D341Med (cell line): ENCODE data around the gene SMARCA4.
"Not testable (repeated sequence)": the region's sequence is repeated elsewhere in the genome, so short reads cannot be mapped to it uniquely, and the experiment has no call there.

ENCODE experiments used
- DNase-seq: peaks from one replicate; pipeline ENCODE4 v3.0.0; 2012; ENCODE audit warnings: low spot score

Gene SMARCA4

DNA sequence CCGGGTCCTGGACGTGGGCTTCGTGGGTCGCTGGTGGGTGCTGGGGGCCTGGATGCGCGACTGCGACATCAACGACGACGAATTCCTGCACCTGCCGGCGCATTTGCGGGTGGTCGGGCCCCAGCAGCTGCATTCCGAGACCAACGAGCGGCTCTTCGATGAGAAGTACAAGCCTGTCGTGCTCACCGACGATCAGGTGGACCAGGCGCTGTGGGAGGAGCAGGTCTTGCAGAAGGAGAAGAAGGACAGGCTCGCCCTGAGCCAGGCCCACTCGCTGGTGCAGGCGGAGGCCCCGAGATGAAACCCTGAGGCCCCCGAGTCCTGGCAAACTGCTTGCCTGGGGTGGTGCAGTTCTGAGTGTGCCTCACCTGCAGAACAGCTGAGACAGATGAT, 31.4 kb upstream of the SMARCA4 start:
- DNase-seq, result no peak

DNA sequence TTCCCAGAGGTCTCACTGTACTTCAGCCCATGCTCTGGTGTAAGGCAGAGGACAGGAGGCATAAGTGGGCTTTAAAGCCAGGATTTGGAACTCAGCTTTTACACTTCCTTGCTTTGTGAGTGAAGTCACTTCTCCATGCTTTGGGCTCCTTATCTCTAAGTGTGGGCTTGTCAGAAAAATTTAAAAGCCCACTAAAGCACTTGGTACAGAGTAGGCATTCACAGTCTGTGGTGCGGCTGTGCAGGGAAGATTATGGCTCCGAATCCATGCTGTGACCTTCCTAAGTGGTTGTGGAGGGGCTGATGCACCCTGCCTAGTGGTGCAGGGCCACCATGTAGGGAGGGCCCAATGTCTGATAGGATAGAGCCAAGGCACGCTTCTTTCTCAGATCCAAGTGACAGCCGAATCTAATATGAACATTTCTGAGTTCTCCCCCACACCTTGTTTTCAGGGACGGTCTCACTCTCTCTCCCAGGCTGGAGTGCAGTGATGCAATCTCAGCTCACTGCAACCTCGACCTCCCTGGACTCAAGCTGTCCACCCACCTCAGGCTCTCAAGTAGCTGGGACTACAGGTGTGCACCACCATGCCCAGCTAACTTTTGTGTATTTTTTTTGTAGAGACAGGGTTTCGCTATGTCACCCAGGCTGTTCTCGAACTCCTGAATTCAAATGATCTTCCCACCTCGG, 25.3 kb upstream of the SMARCA4 start:
- no peak for DNase-seq

DNA sequence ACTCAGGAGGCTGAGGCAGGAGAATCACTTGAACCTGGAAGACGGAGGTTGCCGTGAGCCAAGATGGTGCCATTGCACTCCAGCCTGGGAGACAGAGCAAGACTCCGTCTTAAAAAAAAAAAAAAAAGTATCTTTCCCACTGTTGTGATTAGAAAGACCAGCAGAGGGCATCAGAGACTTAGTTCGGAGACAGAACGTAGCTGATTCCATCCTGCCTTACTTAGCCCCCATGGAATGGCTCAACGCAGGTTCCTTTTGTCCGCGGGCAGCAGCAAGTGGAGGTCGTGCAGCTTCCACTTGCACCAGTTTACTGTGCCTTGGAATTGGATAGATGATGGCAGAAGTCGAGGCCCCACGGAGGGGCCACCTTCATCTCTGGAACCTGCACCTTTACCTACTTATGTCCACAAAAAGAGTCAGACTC, 24.2 kb upstream of the SMARCA4 start:
- DNase-seq, result peak; percentile 79

DNA sequence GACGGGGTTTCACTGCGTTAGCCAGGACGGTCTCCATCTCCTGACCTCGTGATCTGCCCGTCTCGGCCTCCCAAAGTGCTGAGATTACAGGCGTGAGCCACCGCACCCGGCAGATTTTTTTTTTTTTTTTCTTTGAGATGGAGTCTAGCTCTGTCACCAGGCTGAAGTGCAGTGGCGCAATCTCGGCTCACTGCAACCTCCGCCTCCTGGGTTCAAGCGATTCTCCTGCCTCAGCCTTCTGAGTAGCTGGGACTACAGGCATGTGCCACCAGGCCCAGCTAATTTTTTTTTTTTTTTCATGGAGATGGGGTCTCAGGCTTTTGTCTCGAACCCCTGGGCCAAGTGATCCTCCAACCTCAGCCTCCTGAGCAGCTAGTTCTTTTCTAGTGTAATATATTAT, 19.2 kb upstream of the SMARCA4 start:
- DNase-seq, result not testable (repeated sequence)

DNA sequence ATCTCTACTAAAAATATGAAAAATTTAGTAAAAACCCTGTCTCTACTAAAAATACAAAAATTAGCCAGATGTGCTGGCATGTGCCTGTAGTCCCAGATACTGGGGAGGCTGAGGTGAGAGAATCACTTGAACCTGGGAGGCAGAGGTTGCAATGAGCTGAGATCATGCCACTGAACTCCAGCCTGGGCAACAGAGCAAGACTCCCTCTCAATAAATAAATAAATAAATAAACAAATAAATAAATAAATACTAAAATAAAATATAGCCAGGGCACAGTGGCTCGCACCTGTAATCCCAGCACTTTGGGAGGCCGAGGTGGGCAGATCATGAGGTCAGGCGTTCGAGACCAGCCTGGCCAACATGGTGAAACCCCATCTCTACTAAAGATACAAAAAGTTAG, 17.4 kb upstream of the SMARCA4 start:
- DNase-seq, result not testable (repeated sequence)

DNA sequence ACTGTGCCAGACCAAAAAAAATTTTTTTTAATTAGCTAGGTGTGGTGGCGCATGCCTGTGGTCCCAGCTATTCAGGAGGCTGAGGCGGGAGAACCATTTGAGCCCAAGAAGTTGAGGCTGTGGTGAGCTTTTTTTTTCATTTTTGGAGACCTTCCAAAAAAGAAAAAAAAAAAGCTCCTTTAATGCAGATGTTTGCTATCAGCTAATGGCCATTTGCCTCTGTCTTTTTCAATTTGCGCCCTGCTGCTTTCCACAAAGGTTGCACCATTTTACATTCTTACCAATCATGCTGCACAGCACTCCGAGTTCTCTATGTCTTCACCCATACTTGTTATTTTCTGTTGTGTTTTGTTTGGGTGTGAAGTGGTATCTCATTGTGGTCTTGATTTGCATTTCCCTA, 15.6 kb upstream of the SMARCA4 start:
- DNase-seq, result no peak

DNA sequence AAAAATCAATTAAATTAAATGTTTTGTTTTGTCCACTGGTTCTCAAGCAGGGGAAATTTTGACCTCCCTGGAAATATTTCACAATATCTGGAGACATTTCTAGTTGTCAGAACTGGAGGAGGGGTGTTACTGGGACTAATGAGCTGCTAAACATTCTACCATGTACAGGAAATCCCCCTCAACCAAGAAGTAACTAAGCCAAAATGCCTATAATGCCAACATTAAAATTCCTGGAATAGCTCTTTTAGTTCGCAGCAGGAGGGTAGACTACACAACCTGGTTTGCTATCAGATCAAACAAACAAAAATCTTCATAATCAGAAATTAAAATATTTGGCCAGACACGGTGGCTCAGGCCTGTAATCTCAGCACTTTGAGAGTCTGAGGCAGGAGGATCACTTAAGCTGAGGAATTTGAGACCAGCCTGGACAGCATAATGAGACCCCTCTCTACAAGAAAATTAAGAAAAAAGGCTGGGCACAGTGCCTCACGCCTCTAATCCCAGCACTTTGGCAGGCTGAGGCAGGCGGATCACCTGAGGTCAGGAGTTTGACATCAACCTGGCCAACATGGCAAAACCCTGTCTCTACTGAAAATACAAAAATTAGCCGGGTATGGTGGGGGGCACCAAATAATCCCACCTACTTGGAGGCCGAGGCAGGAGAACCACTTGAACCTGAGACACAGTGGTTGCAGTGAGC, 13.7 kb upstream of the SMARCA4 start:
- DNase-seq, result no peak

DNA sequence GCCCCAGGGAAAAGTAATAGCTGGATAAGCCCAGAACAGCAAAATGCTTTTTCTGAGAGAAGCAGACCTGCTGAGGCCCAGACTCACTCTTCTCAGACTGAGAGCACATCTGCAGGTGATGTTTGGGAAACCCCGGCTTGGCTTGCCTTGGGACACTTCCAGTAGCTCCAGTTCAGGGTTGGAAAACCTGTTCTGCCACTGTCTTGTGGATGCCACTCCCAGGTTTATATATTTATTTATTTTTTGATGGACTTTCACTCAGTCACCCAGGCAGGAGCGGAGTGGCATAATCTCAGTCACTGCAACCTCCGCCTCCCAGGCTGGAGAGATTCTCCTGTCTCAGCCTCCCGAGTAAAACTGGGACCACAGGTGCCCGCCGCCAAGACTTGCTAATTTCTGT, 8.0 kb upstream of the SMARCA4 start:
- DNase-seq, result no peak

DNA sequence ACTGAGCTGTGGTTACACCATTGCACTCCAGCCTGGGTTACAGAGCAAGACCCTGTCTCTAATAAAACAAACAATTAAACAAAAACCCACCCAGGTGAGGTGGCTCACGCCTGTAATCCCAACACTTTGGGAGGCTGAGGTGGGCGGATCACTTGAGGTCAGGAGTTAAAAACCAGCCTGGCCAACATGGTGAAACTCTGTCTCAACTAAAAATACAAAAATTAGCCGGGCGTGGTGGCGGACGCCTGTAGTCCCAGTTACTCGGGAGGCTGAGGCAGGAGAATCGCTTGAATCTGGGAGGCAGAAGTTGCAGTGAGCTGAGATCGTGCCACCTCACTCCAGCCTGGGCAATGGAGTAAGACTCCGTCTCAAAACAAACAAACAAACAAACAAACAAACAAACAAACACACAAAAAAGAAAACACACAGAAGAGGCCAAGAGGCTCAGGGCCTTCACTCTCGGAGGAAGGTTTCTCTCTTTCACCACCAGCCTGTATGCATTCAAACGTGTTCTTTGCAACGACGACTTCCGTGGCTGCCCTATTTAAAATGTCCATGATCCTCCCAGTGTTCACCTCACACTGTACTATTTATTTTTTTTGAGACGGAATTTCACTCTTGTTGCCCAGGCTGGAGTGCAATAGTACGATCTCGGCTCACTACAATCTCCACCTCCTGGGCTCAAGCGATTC, 1.4 kb upstream of the SMARCA4 start:
- not testable (repeated sequence) for DNase-seq

DNA sequence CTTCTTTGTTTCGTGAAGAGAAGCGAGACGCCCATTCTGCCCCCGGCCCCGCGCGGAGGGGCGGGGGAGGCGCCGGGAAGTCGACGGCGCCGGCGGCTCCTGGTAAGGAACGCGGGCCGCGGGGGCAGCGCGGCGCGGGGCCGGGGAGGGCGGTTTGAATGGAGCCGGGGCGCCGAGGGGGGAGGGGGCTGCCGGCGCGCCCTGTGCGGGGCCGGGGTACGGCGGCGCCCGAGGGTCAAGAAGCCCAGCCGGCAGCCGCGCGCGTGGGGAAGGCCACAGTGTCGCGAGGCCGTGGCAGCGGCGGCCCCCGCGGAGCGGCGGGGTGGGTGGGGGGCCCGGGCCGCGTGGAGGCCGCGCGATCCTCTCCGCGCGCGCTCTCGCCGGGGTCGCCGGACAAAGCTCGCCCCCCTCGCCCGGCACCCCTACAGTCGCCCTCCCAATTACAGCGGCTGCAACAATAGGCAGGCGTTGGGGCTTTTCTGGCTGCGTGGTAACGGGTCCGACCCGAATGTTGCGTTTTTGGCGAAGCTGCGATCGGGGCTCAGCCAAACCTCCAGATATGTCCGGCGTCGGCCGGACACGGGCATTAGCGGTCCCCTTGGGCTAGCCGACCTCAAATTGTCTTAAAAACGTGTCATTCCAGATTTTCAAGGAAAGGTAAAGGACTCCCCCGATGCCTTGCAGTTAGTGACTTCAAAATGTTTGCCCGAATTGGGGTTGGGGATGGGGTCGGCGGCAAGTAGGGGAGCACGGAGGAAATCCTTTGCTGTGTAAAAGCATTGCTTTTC, 437 bp downstream of the SMARCA4 start:
- DNase-seq, result peak; percentile 90

DNA sequence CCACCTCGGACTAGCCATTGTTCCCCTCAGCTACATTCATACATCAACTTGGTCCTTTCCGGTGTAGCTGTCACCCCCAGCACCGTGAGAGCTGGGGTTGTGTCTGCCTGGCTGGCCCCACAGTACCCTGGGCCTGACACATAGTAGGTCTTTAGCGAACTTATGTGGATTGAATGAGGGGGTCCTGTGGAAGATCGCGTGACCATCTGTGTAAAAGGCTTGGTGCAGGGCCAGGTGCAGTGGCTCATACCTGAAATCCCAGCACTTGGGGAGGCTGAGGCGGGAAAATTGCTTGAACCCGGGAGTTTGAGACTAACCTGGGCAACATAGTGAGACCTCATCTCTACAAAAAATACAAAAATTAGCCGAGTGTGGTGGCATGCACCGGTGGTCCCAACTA, 2.0 kb downstream of the SMARCA4 start:
- DNase-seq, result no peak

DNA sequence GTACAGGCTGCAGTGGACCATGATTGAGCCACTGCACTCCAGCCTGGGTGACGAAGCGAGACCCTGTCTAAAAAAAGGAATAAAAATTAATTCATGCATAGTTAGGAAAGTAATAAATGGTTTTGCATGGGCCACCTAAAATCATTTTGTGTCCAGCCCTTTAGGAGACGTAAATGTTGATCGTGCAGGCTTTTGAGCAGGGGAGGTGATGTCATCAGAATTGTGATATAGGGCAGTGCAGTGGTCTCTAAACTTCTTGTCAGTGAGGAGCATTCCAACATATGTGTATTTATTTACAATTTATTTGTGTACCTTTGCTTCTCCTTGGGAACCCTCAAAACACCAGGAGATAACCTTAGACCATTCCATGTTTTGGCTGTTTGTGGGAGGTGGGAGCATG, 3.0 kb downstream of the SMARCA4 start:
- no peak for DNase-seq

DNA sequence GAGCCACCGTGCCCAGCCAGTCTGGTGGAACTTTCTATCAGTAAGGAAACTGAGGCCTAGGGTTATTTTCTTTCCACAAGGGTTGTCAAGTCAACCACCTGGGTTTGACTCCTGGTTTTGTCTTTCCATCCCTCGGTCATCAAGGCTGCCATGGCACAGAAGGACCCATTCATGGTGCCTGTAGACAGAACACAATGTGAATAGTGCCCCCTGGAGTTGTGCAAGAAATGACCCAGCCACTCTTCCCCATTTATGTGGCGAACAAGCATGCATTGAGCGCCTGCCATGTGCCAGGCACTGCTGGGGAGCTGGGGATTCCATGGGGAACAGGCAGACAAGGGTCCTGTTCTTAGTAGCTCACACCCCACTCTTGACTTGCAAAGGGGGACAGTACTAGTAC, 4.1 kb downstream of the SMARCA4 start:
- DNase-seq, result no peak

DNA sequence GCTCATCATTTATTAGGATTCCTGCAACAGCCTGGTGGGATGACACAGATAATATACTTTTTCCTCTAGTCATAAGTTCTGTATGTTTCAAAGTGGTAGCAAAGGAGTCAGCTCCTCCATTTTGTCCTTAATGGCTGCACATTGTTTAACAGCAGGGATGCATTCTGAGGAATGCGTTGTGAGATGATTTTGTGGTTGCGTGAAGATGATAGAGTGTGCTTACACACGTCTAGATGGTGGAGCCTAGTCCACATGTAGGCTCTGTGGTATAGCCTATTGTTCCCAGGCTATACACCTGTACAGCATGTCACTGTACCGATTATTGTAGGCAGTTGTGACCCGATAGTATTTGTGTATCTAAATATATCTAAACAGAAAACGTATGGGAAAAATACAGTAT, 4.6 kb downstream of the SMARCA4 start:
- DNase-seq, result no peak

DNA sequence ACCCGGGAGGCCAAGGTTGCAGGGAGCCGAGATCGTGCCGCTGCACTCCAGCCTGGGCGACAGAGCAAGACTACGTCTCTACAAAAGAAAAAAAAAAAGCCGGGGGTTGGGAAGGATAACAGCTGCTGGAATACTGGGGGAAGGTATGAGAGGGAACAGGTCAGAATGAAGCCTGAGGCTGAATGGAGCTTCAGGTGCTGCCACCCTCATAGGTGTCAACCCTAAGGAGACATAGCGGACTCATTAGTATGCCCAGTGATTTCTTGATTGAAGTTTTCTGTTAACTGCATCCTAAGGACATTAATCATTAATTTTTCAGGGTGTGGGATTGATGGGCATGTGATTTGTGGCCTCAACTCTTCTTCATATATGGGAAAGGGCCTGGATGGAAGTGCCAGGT, 6.0 kb downstream of the SMARCA4 start:
- no peak for DNase-seq

DNA sequence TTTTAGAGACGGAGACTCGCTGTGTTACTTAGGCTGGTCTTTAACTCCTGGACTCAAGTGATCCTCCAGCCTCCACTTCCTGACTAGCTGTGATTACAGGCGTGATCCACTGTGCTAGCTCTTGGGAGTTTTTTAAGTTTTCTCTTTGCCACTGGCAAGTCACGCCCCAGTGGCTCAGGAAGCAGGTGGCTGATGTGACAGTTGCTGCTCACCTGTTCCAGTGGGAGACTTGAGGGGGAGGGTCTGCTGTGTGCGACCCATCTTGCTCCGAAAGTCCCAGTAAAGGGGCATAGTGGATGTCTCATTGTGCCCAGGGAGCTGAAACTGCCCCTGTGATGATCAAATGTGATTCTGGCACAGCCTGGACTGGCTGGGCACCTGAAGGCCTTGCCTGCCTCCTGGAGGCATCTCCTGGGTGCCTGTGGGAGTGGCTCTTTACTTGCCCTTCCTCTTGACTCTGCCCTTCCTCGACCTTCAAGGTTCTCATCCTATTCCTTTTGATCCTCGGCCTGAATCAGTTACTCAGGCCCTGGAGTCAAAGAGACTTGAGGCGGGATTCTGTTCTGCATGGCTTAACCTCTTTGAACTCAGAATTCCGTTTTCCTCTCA, 7.8 kb downstream of the SMARCA4 start:
- no peak for DNase-seq

DNA sequence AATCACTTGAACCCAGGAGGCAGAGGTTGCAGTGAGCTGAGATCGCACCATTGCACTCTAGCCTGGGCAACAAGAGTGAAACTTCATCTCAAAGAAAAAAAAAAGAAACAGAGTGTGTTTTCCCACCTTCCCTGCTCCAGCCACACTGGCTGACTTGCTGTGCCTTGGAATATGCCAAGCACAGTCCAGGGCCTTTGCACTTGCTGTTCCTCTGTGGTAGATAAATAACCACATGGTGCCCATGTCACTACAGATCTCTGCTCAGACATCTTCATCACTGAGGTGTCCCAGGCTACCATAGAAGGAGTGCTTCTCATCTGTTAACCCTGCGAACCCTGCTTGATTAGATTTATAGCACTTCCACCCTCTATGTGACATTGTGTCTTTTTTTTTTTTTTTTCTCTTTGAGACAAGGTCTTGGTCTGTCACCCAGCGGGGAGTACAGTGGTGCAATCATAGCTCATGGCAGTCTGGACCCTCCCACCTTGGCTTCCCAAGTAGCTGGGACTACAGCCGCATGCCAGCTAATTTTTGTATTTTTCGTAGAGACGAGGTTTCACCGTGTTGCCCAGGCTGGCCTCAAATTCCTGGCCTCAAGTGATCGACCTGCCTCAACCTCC, 10.4 kb downstream of the SMARCA4 start:
- no peak for DNase-seq

DNA sequence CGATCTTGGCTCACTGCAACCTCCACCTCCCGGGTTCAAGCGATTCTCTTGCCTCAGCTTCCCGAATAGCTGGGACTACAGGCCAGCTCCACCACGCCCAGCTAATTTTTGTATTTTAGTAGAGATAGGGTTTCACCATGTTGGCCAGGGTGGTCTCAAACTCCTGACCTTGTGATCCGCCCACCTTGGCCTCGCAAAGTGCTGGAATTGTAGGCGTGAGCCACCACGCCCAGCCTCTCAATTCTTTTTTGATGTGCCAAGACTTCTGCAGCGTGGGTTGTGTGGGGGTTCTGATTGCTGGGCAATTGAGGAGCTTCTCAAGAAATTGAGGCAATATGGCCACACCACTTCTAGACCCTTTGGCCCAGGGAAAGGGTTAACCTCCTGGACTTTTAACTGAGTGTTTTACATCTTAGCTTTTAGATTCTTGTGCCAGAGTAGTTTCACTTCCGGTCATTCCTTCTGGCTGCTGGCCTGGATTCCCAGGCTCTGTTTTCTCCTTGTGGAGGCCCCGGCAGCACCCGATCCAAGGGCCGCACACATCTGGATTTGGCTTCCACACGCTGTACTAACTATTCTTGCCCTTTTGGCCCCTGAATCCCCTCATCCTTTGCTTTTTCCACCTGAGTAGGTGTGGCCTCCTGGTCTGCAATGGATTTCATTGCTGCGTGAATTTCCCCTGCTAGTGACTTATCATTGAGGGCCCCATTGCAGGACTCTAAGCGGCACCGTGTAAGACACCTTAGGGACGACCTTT, 14.7 kb downstream of the SMARCA4 start:
- DNase-seq, result no peak

DNA sequence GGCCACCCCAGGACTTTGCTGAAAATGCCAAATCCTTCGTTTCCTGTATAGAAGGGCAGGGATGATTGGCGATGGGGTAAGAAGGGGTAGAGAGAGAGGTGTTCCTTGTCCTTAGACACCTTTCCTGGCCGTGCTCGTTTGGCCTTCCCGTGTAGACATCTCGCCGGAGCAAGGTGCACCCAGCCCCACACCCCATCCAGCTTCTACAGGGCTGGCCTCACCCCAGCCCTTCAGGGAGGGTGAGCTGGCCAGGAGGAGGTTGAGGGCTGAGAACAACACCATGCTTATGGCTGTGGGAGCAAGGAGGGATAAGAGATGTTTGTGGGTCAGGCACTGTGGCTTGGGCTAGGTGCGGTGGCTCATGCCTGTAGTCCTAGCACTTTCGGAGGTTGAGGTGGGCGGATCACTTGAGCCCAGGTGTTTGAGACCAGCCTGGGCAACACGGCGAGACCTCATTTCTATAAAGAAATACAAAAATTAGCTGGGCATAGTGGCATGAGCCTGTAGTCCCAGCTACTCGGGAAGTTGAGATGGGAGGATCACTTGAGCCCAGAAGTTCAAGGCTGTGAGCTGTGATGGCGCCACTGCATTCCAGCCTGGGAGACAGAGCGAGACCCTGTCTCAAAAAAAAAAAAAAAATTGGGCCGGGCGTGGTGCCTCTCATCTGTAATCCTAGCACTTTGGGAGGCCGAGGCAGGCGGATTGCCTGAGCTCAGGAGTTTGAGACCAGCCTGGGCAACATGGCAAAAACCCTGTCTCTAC, 15.5 kb downstream of the SMARCA4 start:
- no peak for DNase-seq

DNA sequence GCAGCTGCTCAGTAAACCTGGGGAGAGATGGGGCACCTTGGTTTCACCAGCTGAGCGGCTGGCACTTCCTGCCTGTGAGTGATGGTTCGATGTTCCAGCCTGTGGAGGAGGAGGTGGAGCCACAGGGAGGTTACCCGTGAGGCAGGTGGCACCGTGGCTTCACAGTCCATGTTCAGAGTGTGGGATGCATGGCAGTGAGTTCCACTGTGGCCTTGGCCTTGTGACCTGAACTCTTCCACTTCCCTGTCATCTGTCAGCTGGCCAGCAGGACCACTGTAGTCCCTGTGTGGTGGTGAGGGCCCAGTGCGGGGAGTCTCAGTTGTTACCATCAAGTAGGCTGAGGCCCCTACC, 16.9 kb downstream of the SMARCA4 start:
- no peak for DNase-seq
